ENCODE results near the gene NOL11. TPM values are rescaled to one million over a fixed set of nuclear protein-coding genes. Genes with fewer than 3 reads are reported as not detected.
"Not testable (repeated sequence)": the region's sequence is repeated elsewhere in the genome, so short reads cannot be mapped to it uniquely, and the experiment has no call there.

The NOL11 gene
- total RNA-seq, 1 experiment from 2014 or later = 93.7 TPM

DNA sequence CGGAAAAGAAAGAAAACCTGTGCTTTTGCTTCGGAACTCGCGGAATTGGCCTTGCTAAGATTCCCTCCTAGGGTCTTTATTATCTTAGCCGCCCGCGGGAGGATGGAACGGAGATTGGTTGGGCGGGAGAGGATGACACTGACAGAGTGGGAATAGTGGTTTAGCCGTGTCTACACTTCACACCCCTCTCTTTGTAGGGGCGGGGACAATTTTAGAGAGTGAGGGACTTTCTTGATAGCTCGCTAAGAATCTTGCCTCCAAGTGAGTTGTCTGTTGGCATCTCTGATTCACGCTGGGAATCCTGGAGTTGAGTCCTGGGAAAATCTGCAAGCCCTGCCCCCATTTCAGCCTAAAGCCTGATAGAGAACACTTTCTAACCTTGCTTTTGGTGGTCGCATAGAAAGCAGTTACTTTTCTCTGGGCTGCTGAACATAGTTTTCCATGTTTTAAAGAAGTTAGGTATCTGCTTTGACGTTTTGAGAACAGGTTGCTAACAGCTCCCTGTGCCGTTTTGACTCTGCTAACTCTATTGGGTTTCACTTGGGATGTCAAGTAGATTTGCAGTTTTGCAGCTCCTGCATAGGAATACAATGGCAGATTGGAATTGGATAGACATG, 697 bp downstream of the NOL11 start:
- peak; percentile 61 to 70 for DNase-seq (ENCODE audit: low read depth in 1 of 2, low spot score in 2 of 2)

DNA sequence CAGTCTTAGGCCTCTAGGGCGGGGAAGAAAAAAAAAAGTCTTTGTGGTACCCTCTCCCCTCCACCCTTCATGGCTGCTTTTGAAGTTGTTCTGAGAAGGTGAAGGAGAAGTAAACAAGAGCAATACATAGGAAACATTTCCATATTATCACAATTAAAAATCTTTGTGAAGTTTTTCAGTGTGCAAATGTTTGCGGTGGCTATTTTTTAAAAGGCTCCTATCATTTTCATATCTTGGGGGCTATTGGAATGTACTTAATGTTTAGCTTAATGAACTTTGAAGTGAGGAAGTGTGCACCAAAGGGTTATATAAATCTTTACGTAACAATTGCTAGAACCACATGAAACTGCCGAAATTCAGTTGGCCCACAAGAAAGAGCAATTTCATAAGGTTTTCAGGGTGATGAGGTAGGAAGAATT, 7.6 kb downstream of the NOL11 start:
- Histone ChIP-seq H3K4me3 (no peak overlapping the region), H3K27me3 (replicated peaks) (no peaks in the 10 kb centered on the region), H3K4me1 (replicated peaks) (no peaks in the 10 kb centered on the region), H3K27ac (no peak overlapping the region), H3K9me3 (replicated peaks) (no peaks in the 10 kb centered on the region), H3K36me3 (peaks cover 97% of the 10 kb centered on the region)
- no peak for DNase-seq (ENCODE audit: low read depth in 1 of 2, low spot score in 2 of 2)

More for the DNA sequence above, 697 bp downstream of the NOL11 start:
- Histone ChIP-seq H3K36me3 (peaks cover 46% of the 10 kb centered on the region), H3K4me3 (peak overlapping the region; percentile 70), H3K4me1 (replicated peaks) (peaks cover 9% of the 10 kb centered on the region), H3K27me3 (replicated peaks) (no peaks in the 10 kb centered on the region), H3K27ac (peak overlapping the region; percentile 69), H3K9me3 (replicated peaks) (no peaks in the 10 kb centered on the region)

DNA sequence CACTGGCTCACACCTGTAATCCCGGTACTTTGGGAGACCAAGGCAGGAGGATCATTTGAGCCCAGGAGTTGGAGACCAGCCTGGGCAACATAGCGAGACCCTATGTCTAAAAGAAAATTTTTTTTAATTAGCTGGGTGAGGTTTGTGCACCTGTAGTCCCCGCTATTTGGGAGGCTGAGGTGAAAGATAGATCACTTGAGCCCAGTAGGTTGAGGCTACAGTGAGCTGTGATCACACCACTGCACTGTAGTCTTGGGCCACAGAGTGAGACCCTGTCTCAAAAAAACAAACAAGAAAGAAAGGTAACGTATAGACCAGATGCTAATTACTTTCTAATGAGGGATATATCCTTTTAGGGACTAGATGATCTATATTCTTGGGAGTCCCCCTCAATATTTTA, 8.1 kb downstream of the NOL11 start:
- Histone ChIP-seq H3K36me3 (peaks cover 97% of the 10 kb centered on the region), H3K4me3 (no peak overlapping the region), H3K9me3 (replicated peaks) (peaks cover 4% of the 10 kb centered on the region; the same call in 1 of the 2 replicates), H3K4me1 (replicated peaks) (no peaks in the 10 kb centered on the region), H3K27me3 (replicated peaks) (no peaks in the 10 kb centered on the region), H3K27ac (no peak overlapping the region)
- DNase-seq (ENCODE audit: low read depth in 1 of 2, low spot score in 2 of 2) = no peak

DNA sequence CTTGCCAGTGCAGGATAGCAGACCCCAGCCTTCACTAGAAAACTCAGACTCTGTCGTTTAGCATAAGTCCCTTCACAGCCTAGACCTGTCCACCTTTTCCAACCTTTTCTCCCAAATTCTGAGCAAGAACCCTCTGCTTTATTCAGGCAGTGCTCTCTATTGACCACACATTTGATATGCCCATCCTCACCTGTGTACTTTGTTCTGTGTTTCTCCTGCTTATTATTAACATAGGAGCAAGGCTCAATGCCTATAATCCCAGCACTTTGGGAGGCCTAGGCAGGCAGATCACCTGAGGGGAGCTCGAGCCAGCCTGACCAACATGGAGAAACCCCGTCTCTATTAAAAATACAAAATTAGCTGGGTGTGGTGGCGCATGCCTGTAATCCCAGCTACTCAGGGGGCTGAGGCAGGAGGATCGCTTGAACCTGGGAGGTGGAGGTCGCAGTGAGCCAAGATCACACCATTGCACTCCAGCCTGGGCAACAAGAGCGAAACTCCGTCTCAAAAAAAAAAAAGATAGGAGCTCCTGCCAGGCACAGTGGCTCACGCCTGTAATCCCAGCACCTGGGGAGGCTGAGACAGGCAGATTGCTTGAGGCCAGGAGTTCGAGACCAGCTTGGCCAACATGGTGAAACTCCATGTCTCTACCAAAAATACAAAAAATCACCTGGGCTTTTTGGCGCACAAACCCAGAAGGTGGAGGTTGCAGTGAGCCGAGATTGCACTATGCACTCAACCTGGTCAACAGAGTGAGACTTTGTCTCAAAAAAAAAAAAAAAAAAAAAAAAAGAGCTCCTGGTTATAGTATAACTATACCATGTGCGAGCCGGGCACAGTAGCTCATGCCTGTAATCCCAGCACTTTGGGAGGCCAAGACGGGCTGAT, 9.7 kb downstream of the NOL11 start:
- not testable (repeated sequence) for DNase-seq (ENCODE audit: low read depth in 1 of 2, low spot score in 2 of 2); H3K9me3 ChIP-seq (replicated peaks); H3K4me3 ChIP-seq; H3K27ac ChIP-seq; H3K27me3 ChIP-seq (replicated peaks); H3K4me1 ChIP-seq (replicated peaks)
- peaks cover 95% of the 10 kb centered on the region for H3K36me3 ChIP-seq

DNA sequence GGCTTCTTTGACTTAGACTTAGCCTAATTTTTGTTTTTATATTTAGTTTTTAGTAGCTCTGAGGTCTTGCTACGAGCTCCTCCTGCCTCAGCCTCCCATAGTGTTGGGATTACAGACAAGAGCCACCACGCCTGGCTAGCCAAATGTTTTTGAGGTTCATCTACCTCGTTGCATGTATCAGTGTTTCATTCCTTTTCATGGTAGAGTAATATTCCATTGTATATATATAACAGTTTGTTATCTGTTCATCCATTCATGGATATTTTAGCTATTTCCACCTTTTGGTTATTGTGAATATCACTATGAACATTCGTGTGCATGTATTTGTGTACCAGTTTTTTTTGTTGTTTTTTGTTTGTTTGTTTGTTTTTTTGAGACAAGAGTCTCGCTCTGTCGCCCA, 12.2 kb downstream of the NOL11 start:
- Histone ChIP-seq H3K4me3 (no peak overlapping the region), H3K4me1 (replicated peaks) (no peaks in the 10 kb centered on the region), H3K27ac (no peak overlapping the region), H3K27me3 (replicated peaks) (no peaks in the 10 kb centered on the region), H3K36me3 (peaks cover 97% of the 10 kb centered on the region), H3K9me3 (replicated peaks) (peaks cover 4% of the 10 kb centered on the region; the same call in 1 of the 2 replicates)
- no peak for DNase-seq (ENCODE audit: low read depth in 1 of 2, low spot score in 2 of 2)

DNA sequence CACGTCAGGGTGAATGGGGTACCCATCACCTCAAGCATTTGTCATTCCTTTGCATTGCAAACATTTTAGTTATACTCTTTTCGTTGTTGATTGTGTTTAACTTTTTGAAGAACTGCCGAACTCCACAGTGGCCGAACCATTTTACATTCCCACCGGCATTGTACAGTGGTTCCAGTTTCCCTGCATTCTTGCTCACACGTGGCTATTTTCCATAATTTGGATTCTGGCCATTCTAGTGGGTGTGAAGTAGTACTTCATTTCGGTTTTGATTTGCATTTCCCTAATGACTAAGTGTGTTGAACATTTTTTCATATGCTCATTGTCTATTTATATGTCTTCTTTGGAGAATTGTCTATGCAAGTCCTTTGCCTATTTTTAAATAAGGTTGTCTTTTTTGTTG, 13.0 kb downstream of the NOL11 start:
- H3K27ac ChIP-seq = no peak overlapping the region
- DNase-seq (ENCODE audit: low read depth in 1 of 2, low spot score in 2 of 2) = no peak
- H3K4me3 ChIP-seq = no peak overlapping the region
- no peaks in the 10 kb centered on the region for H3K27me3 ChIP-seq (replicated peaks)
- peaks cover 95% of the 10 kb centered on the region for H3K36me3 ChIP-seq
- no peaks in the 10 kb centered on the region for H3K4me1 ChIP-seq (replicated peaks)
- peaks cover 4% of the 10 kb centered on the region; the same call in 1 of the 2 replicates for H3K9me3 ChIP-seq (replicated peaks)

DNA sequence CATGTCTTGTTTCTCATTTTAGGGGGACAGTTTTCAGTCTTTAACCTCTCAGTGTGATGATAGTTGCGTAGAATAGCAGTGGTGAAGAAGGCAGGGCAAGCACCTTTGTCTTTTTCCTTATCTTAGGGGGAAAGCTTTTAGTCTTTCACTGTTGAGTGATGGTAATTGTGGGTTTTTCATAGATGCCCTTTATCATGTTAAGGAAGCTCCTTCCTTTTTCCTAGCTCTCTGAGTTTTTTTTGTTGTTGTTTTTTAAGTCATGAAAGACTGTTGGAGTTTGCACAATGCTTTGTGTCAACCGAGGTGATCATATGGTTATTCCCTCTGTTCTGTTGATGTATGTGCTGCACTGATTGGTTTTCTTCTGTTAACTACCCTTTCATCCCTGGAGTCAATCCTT, 15.7 kb downstream of the NOL11 start:
- no peak overlapping the region for H3K27ac ChIP-seq
- peaks cover 4% of the 10 kb centered on the region; the same call in 1 of the 2 replicates for H3K9me3 ChIP-seq (replicated peaks)
- no peaks in the 10 kb centered on the region for H3K4me1 ChIP-seq (replicated peaks)
- no peak for DNase-seq (ENCODE audit: low read depth in 1 of 2, low spot score in 2 of 2)
- peaks cover 95% of the 10 kb centered on the region for H3K36me3 ChIP-seq
- no peaks in the 10 kb centered on the region for H3K27me3 ChIP-seq (replicated peaks)
- H3K4me3 ChIP-seq = no peak overlapping the region

DNA sequence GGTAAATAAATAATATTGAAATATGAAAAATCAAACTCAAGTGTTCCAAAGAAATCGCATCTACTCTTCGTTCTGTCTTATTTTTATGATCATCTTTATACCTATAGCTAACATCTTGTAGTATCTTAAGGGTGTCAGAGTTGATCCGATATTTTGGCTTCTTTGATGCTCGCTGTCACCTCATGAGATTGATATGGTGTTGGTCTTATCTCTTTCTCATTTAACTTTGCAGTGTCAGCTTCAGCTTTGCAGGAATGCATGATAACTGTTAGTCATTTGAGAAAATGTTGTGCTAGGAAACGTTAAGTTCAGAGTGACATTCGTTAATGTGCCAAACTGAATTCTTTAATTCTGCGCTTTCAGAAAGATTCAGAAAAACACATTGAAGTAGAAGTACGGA, 19.4 kb downstream of the NOL11 start:
- no peaks in the 10 kb centered on the region for H3K4me1 ChIP-seq (replicated peaks)
- no peaks in the 10 kb centered on the region for H3K27me3 ChIP-seq (replicated peaks)
- no peak overlapping the region for H3K27ac ChIP-seq
- peaks cover 95% of the 10 kb centered on the region for H3K36me3 ChIP-seq
- no peak for DNase-seq (ENCODE audit: low read depth in 1 of 2, low spot score in 2 of 2)
- no peaks in the 10 kb centered on the region for H3K9me3 ChIP-seq (replicated peaks)
- H3K4me3 ChIP-seq = no peak overlapping the region

DNA sequence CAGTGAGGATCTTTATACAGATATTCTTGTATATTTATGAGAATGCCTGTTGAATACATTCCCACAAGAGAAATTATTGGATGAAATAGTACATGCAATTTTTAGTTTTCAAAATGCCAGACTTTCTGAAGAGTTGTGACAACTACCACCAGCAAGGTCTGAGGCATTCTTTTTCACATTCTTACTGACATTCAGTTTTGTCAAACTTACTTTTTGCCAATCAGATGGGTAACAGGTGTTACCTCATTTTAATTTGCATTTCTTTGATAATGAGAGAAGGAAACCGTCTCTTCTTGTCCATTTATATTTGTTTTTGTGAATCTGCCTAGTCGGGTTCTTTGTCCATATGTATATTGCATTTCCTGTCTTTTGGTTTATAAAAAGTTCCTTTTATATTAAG, 24.3 kb downstream of the NOL11 start:
- DNase-seq (ENCODE audit: low read depth in 1 of 2, low spot score in 2 of 2) = no peak
- peaks cover 93% of the 10 kb centered on the region for H3K36me3 ChIP-seq
- no peaks in the 10 kb centered on the region for H3K4me1 ChIP-seq (replicated peaks)
- H3K9me3 ChIP-seq (replicated peaks) = no peaks in the 10 kb centered on the region
- H3K27ac ChIP-seq = no peak overlapping the region
- H3K27me3 ChIP-seq (replicated peaks) = 0 out of 2 replicates have a peak, but pooled peaks cover 3% of the 10 kb centered on the region
- no peak overlapping the region for H3K4me3 ChIP-seq

DNA sequence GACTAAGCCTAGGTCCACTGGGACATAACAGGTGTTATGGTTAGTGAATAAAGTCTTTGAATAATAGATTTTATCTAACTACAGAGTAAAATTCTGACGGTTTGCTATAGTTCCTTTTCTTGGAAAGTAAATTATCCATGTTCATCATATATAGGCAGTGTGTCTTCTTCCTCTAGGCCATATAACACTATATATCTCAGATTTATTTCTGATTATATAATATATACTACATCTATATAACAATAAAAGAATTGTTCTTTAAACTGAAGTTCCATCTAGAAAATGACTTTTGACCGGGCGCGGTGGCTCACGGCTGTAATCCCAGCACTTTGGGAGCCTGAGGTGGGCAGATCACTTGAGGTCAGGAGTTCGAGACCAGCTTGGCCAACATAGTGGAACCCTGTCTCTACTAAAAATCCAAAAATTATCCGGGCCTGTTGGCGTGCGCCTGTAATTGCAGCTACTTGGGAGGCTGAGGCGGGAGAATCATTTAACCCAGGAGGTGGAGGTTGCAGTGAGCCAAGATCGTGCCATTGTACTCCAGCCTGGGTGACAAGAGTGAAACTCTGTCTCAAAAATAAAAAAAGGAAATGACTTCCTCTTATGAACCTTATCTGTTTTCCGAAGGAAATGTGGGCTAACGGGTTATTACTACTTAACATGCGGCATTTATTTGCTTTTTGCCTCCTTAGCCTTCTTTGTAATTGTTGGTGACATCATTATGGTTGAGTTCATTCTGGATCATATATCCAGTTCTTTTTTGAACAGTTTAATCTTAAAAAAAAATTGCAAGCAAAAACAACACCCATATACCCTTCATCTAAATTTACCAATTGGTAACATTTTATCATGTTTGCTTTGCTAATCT, 29.2 kb downstream of the NOL11 start:
- Histone ChIP-seq H3K9me3 (replicated peaks) (no peaks in the 10 kb centered on the region), H3K4me3 (no peak overlapping the region), H3K27ac (no peak overlapping the region), H3K27me3 (replicated peaks) (0 out of 2 replicates have a peak, but pooled peaks cover 3% of the 10 kb centered on the region), H3K4me1 (replicated peaks) (no peaks in the 10 kb centered on the region), H3K36me3 (peaks cover 76% of the 10 kb centered on the region)
- DNase-seq (ENCODE audit: low read depth in 1 of 2, low spot score in 2 of 2) = no peak

DNA sequence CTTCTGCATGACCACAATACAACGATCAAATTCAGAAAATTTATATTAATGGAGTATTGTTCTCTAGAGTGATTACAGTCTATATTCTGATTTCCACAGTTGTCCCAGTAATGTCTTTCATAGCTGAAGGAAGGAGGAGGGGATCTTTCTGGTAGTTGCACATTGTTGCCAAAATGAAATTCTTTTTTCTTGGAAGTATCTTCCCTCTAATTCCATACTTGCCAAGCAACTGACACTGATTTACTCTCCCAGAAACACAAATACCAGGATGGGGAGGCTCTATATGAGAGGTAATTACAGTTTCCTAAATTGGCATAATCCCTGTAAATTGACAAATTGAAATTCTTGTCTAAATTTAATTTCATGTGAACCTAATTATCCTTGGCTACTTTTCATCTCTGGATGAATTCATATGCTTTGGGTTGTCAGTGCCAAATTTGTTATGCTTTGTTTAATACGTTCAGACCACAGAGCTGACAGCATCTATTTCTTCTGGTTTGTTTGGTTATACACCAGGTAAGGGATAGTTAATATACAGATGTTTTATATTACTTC, 30.0 kb downstream of the NOL11 start:
- no peak for DNase-seq (ENCODE audit: low read depth in 1 of 2, low spot score in 2 of 2)
- Histone ChIP-seq H3K36me3 (peaks cover 67% of the 10 kb centered on the region), H3K4me3 (no peak overlapping the region), H3K27ac (no peak overlapping the region), H3K27me3 (replicated peaks) (0 out of 2 replicates have a peak, but pooled peaks cover 3% of the 10 kb centered on the region), H3K9me3 (replicated peaks) (no peaks in the 10 kb centered on the region), H3K4me1 (replicated peaks) (no peaks in the 10 kb centered on the region)

DNA sequence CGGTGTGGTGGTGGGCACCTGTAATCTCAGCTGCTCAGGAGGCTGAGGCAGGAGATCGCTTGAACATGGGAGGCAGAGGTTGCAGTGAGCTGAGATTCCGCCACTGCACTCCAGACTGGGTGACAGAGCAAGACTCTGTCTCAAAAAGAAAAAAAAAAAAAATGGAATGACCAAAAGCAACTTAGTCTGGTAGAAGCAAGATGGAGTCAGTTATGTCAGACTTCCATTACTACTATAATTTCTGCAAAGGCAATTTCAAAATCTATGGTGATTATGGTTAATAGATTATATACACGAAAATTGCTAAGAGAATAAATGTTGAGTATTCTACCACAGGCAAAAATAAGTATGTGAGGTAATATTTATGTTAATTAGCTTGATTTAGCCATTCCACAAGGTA, 32.3 kb downstream of the NOL11 start:
- no peaks in the 10 kb centered on the region for H3K27me3 ChIP-seq (replicated peaks)
- no peaks in the 10 kb centered on the region for H3K4me1 ChIP-seq (replicated peaks)
- peaks cover 47% of the 10 kb centered on the region for H3K36me3 ChIP-seq
- no peak overlapping the region for H3K4me3 ChIP-seq
- DNase-seq (ENCODE audit: low read depth in 1 of 2, low spot score in 2 of 2) = no peak
- no peaks in the 10 kb centered on the region for H3K9me3 ChIP-seq (replicated peaks)
- no peak overlapping the region for H3K27ac ChIP-seq
